Gastrocnemius medialis (tissue), 4 donors: ENCODE data around the gene SRSF8. TPM values are rescaled to one million over a fixed set of nuclear protein-coding genes. Genes with fewer than 3 reads are reported as not detected.

ENCODE experiments used
- ATAC-seq, 2 donors: fragments of 150-250 bp; one replicate each; pipeline ENCODE4 v1.9.1; 2016
- DNase-seq, 2 donors: peaks; one replicate each; pipeline ENCODE4 v3.0.0-alpha.2; 2019
- H3K27ac ChIP-seq, 4 donors: fragments of 200-600 bp; sonication (generic); 1 replicate in 1 of 4; 2 replicates in 3 of 4; pipeline ENCODE4 v1.5.1; 2016 to 2018; ENCODE audit warnings: mild to moderate bottlenecking in 2 of 4, moderate library complexity in 1 of 4
- H3K27me3 ChIP-seq, 3 donors: fragments of 200-600 bp; sonication (generic) in 2 of 3; 1 replicate in 1 of 3; 2 replicates in 2 of 3; pipeline versions ENCODE4 v1.5.1 to v1.6.0; 2016 to 2019; ENCODE audit warnings: mild to moderate bottlenecking in 1 of 3, moderate library complexity in 1 of 3
- H3K36me3 ChIP-seq, 2 donors: fragments of 200-600 bp; sonication (generic) in 1 of 2; one replicate each; pipeline ENCODE4 v1.5.1; 2017 to 2018
- H3K4me1 ChIP-seq, 2 donors: fragments of 200-600 bp; sonication (generic) in 1 of 2; one replicate each; pipeline ENCODE4 v1.5.1; 2016 to 2017; ENCODE audit warnings: mild to moderate bottlenecking in 2 of 2
- H3K4me3 ChIP-seq, 4 donors: fragments of 200-600 bp; sonication (generic) in 3 of 4; 1 replicate in 1 of 4; 2 replicates in 3 of 4; pipeline ENCODE4 v1.5.1; 2016 to 2019; ENCODE audit warnings: mild to moderate bottlenecking in 2 of 4
- H3K9me3 ChIP-seq, 3 donors: fragments of 200-600 bp; sonication (generic) in 2 of 3; 1 replicate in 1 of 3; 2 replicates in 2 of 3; pipeline ENCODE4 v1.5.1; 2016 to 2019
- POLR2A ChIP-seq, 2 donors: fragments of 450-650 bp; IDR thresholded peaks; one replicate each; pipeline ENCODE4 v1.6.1; 2017; ENCODE audit warnings: antibody characterized with exemption in 2 of 2, mild to moderate bottlenecking in 2 of 2, moderate library complexity in 2 of 2
- in situ Hi-C, 4 donors: fragments of 200-750 bp; cut with MboI; loops; one replicate each; pipeline versions ENCODE4 v1.15.0 to v1.8.0; 2017; ENCODE audit warnings: low sequenced_read_pairs in 4 of 4
- intact Hi-C: fragments of 100-400 bp; cut with DNase I; formaldehyde crosslinking; loops from one replicate; pipeline ENCODE4 v1.15.1; 2023; ENCODE audit warnings: low total_unique reads
- total RNA-seq, 4 donors: library from RNA; depleted of rRNA; stranded (reverse); fragments of >200 nt; gene quantifications; one replicate each; pipeline versions ENCODE4 v1.1.0 to v1.2.3, GENCODE V29; 2016
- TF ChIP-seq, protein P1 (sequence below), 5 experiments: fragments of 450-650 bp in 3 of 5; fragments of 200-600 bp in 2 of 5; sonication (generic) in 2 of 5; IDR thresholded peaks in 4 of 5; conservative IDR thresholded peaks in 1 of 5; 1 replicate in 4 of 5; 2 replicates in 1 of 5; pipeline ENCODE4 v1.5.1; 2016 to 2019; ENCODE audit warnings: antibody characterized with exemption in 5 of 5, mild to moderate bottlenecking in 3 of 5, moderate library complexity in 3 of 5

SRSF8 gene
- total RNA-seq, 4 donors from 2014 or later: 18.2 to 31.0 (median 21.5) TPM

- H3K27ac ChIP-seq: no peak overlapping the region
- H3K9me3 ChIP-seq: no peaks in the 10 kb centered on the region
- H3K36me3 ChIP-seq: no peaks in the 10 kb centered on the region
- DNase-seq (no peak), ATAC-seq (no peak)
- H3K4me3 ChIP-seq: no peak overlapping the region
- TF ChIP-seq, protein P1, sequence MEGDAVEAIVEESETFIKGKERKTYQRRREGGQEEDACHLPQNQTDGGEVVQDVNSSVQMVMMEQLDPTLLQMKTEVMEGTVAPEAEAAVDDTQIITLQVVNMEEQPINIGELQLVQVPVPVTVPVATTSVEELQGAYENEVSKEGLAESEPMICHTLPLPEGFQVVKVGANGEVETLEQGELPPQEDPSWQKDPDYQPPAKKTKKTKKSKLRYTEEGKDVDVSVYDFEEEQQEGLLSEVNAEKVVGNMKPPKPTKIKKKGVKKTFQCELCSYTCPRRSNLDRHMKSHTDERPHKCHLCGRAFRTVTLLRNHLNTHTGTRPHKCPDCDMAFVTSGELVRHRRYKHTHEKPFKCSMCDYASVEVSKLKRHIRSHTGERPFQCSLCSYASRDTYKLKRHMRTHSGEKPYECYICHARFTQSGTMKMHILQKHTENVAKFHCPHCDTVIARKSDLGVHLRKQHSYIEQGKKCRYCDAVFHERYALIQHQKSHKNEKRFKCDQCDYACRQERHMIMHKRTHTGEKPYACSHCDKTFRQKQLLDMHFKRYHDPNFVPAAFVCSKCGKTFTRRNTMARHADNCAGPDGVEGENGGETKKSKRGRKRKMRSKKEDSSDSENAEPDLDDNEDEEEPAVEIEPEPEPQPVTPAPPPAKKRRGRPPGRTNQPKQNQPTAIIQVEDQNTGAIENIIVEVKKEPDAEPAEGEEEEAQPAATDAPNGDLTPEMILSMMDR (IDR thresholded peaks at IDR 0.05 in 4 of 5, conservative IDR thresholded peaks at IDR 0.05 in 1 of 5): no peak
- no peak for TF ChIP-seq POLR2A (IDR thresholded peaks at IDR 0.05)
- in situ Hi-C loops (loop anchor here in 1 of 4 donors (25.0 kb wide), 1 partner anchor 182 kb away; the partner anchor contains the start of gene SESN3), intact Hi-C loops (no loop called here)
- H3K4me1 ChIP-seq: no peaks in the 10 kb centered on the region
- H3K27me3 ChIP-seq: no peaks in the 10 kb centered on the region
Observed at GRCh38 chr11:95055283-95055897, 11.3 kb upstream of the SRSF8 start.

DNA sequence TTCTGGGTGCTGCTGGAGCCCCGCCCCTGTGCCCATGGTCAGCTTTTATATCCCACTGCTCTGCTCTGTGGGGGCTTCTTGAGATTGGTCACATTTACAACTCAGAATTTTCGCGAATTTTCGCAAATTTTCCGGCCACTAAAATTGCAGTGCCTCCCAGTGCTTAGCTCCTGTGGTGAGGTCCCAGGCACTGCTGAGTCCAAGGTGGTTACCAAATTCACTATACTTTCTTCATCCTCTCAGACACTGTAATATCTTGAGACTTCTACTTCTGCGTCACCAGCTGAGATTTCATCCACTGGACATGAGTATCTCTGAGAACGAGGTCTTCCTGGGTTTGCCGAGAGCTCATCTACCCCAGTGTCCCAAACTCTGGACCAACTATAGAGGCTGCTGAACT, 8.8 kb upstream of the SRSF8 start:
- TF ChIP-seq POLR2A (IDR thresholded peaks at IDR 0.05): no peak
- TF ChIP-seq, protein P1 (IDR thresholded peaks at IDR 0.05 in 4 of 5, conservative IDR thresholded peaks at IDR 0.05 in 1 of 5): no peak
- Histone ChIP-seq H3K27me3 (no peaks in the 10 kb centered on the region), H3K4me1 (no peaks in the 10 kb centered on the region), H3K9me3 (no peaks in the 10 kb centered on the region), H3K4me3 (no peak overlapping the region), H3K27ac (no peak overlapping the region), H3K36me3 (no peaks in the 10 kb centered on the region)
- no peak for ATAC-seq
- in situ Hi-C loops: loop anchor here in 1 of 4 donors (25.0 kb wide), 1 partner anchor 179 kb away; the partner anchor contains the start of gene SESN3
- DNase-seq: no peak
- intact Hi-C loops: no loop called here

DNA sequence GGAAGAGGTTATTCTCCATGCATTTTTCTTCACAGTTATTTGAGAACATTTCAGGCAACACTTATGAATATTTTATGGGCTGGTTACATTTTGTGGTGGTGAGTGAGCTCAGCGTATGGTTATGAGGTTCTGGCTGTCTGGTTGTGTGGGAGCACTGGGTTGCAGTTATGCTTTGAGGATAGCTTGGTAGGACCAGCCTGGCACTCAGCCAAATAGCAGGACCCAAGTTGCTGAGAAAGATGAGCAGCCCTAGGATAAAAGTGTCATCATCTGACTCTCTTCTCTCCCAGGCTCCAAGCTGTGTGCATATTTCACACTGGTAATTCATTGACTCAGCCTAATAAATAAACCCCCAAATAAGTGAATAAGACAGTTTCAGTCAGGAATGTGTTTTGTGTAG, 8.1 kb upstream of the SRSF8 start:
- H3K9me3 ChIP-seq: no peaks in the 10 kb centered on the region
- TF ChIP-seq POLR2A (IDR thresholded peaks at IDR 0.05): no peak
- TF ChIP-seq, protein P1 (IDR thresholded peaks at IDR 0.05 in 4 of 5, conservative IDR thresholded peaks at IDR 0.05 in 1 of 5): no peak
- no peak for ATAC-seq
- no peak for DNase-seq
- H3K4me3 ChIP-seq: no peak overlapping the region
- in situ Hi-C loops: loop anchor here in 1 of 4 donors (25.0 kb wide), 1 partner anchor 179 kb away; the partner anchor contains the start of gene SESN3
- no peaks in the 10 kb centered on the region for H3K4me1 ChIP-seq
- no peaks in the 10 kb centered on the region for H3K36me3 ChIP-seq
- no peaks in the 10 kb centered on the region for H3K27me3 ChIP-seq
- H3K27ac ChIP-seq: no peak overlapping the region
- intact Hi-C loops: no loop called here

DNA sequence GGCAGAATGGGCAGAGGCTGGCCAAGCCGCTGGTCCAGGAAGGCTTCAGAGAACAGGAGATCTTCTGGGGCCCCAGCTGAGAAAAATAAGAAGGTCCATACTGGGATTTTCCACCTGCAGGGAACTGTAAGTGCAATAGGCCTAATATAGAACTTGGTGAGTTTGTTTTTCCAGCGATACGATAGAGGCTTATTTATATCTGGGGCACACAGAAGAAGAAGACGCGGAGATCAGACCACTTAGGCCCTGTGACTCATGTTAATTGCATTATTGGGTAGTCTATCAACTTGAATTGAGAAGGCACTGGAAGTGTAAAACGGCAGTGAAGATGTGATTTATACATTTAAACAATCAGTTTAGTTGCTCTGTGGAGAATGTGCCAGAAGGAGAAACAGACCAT, 7.7 kb upstream of the SRSF8 start:
- Histone ChIP-seq H3K4me1 (no peaks in the 10 kb centered on the region), H3K27ac (no peak overlapping the region), H3K27me3 (no peaks in the 10 kb centered on the region), H3K36me3 (no peaks in the 10 kb centered on the region), H3K4me3 (no peak overlapping the region), H3K9me3 (no peaks in the 10 kb centered on the region)
- ATAC-seq (no peak), DNase-seq (no peak)
- intact Hi-C loops (no loop called here), in situ Hi-C loops (loop anchor here in 1 of 4 donors (25.0 kb wide), 1 partner anchor 178 kb away; the partner anchor contains the start of gene SESN3)
- no peak for TF ChIP-seq POLR2A (IDR thresholded peaks at IDR 0.05)
- TF ChIP-seq, protein P1 (IDR thresholded peaks at IDR 0.05 in 4 of 5, conservative IDR thresholded peaks at IDR 0.05 in 1 of 5): no peak
